Urinary bladder (tissue), 4 donors: ENCODE data around the gene DOCK8. TPM values are rescaled to one million over a fixed set of nuclear protein-coding genes. Genes with fewer than 3 reads are reported as not detected.
A peak's percentile ranks its signal among the peaks of the same experiment; 100 is the strongest.
"Not testable (repeated sequence)": the region's sequence is repeated elsewhere in the genome, so short reads cannot be mapped to it uniquely, and the experiment has no call there.

Source experiments
- DNase-seq: peaks from one replicate; pipeline ENCODE4 v3.0.0-alpha.2; 2015; ENCODE audit errors: extremely low spot score
- H3K27ac ChIP-seq: one replicate; pipeline ENCODE4 v1.5.1; 2013; ENCODE audit warnings: low read depth, mild to moderate bottlenecking, moderate library complexity
- H3K36me3 ChIP-seq: one replicate; pipeline ENCODE4 v1.6.1; 2013; ENCODE audit warnings: mild to moderate bottlenecking, moderate library complexity; ENCODE audit not compliant: insufficient read depth
- H3K4me1 ChIP-seq: one replicate; pipeline ENCODE4 v1.6.1; 2013; ENCODE audit warnings: mild to moderate bottlenecking, moderate library complexity; ENCODE audit not compliant: insufficient read depth
- H3K4me3 ChIP-seq: one replicate; pipeline ENCODE4 v1.5.1; 2013; ENCODE audit warnings: low read depth, low read length
- WGBS: extraction: QIAGEN DNeasy Blood & Tissue Kit; methylation state at CpG from one replicate; pipeline ENCODE4 v1.1.7; 2013; 5-methylcytosine and 5-hydroxymethylcytosine counted together
- polyA plus RNA-seq: library from polyadenylated mRNA; stranded (reverse); fragments of 200-250 nt; gene quantifications from one replicate; pipeline ENCODE4 v1.2.3, GENCODE V29; 2013
- total RNA-seq: library from RNA; depleted of rRNA; stranded (reverse); fragments of >200 nt; gene quantifications from one replicate; pipeline ENCODE4 v1.2.3, GENCODE V29; 2014
- donor health status: healthy with polysubstance abuse.
- donor health status: healthy.

The DOCK8 gene
- total RNA-seq, result 12.5 TPM
- 5.2 TPM for polyA plus RNA-seq

GRCh38 chr9:214648-215493, at the start of gene DOCK8:
DOCK8 (plus strand) TSS chr9:214865; CDS start chr9:214977, 112 bp downstream.
- Histone ChIP-seq H3K27ac (peak within 1 kb of the TSS; percentile 68), H3K4me3 (peak within 1 kb of the TSS; percentile 54), H3K4me1 (no peaks in the 10 kb centered on the region), H3K36me3 (no peaks in the 10 kb centered on the region)
- under 1% methylated on average over 103 of the region's 103 CpGs for WGBS
- DNase-seq, result no peak

GRCh38 chr9:169757-170156, 44.9 kb upstream of the DOCK8 start:
- H3K27ac ChIP-seq, H3K4me3 ChIP-seq, H3K4me1 ChIP-seq, DNase-seq, H3K36me3 ChIP-seq: not testable (repeated sequence)
- WGBS, result no CpG with 5 or more reads among the region's 3 CpGs

- not testable (repeated sequence) for H3K4me3 ChIP-seq, DNase-seq, H3K36me3 ChIP-seq, H3K4me1 ChIP-seq
- H3K27ac ChIP-seq, result peak overlapping the region; percentile 10
- WGBS, result 3% methylated on average over 19 of the region's 23 CpGs
Measured at GRCh38 chr9:178140-178825, 36.4 kb upstream of the DOCK8 start.

- not testable (repeated sequence) for H3K36me3 ChIP-seq, H3K4me1 ChIP-seq, DNase-seq
- under 1% methylated on average over 21 of the region's 32 CpGs for WGBS
- Histone ChIP-seq H3K4me3 (peak within 1 kb of the TSS; percentile 31), H3K27ac (peak within 1 kb of the TSS; percentile 10)
Measured at GRCh38 chr9:178970-179383, 35.7 kb upstream of the DOCK8 start, which contains the start of gene ZNG1A. ZNG1A (minus strand) TSS chr9:179056; CDS start chr9:178969, 87 bp downstream.

- not testable (repeated sequence) for H3K4me1 ChIP-seq, H3K27ac ChIP-seq, H3K4me3 ChIP-seq, H3K36me3 ChIP-seq, DNase-seq
- 41% methylated on average over 1 of the region's 1 CpG for WGBS
Measured at GRCh38 chr9:199601-200000, 15.1 kb upstream of the DOCK8 start.

GRCh38 chr9:206481-206880, 8.2 kb upstream of the DOCK8 start:
- DNase-seq, result no peak
- Histone ChIP-seq H3K4me1 (no peaks in the 10 kb centered on the region), H3K27ac (no peak overlapping the region), H3K4me3 (no peak overlapping the region), H3K36me3 (no peaks in the 10 kb centered on the region)
- WGBS, result 58% methylated on average over 1 of the region's 1 CpG

- H3K27ac ChIP-seq, result no peak overlapping the region
- no peaks in the 10 kb centered on the region for H3K36me3 ChIP-seq
- DNase-seq, result no peak
- no peak overlapping the region for H3K4me3 ChIP-seq
- 83% methylated on average over 14 of the region's 14 CpGs for WGBS
- H3K4me1 ChIP-seq, result no peaks in the 10 kb centered on the region
Measured at GRCh38 chr9:209143-209758, 5.4 kb upstream of the DOCK8 start.

GRCh38 chr9:211036-211435, 3.6 kb upstream of the DOCK8 start:
- DNase-seq, result no peak
- no peaks in the 10 kb centered on the region for H3K4me1 ChIP-seq
- no peak overlapping the region for H3K4me3 ChIP-seq
- H3K36me3 ChIP-seq, result no peaks in the 10 kb centered on the region
- H3K27ac ChIP-seq, result no peak overlapping the region
- 73% methylated on average over 7 of the region's 7 CpGs for WGBS

GRCh38 chr9:211557-211956, 3.1 kb upstream of the DOCK8 start:
- 46% methylated on average over 5 of the region's 5 CpGs for WGBS
- Histone ChIP-seq H3K4me3 (no peak overlapping the region), H3K36me3 (no peaks in the 10 kb centered on the region), H3K27ac (no peak overlapping the region), H3K4me1 (no peaks in the 10 kb centered on the region)
- DNase-seq, result no peak

GRCh38 chr9:212297-212696, 2.4 kb upstream of the DOCK8 start:
- H3K27ac ChIP-seq, result no peak overlapping the region
- H3K4me1 ChIP-seq, result no peaks in the 10 kb centered on the region
- no peaks in the 10 kb centered on the region for H3K36me3 ChIP-seq
- H3K4me3 ChIP-seq, result no peak overlapping the region
- no peak for DNase-seq
- WGBS, result 76% methylated on average over 3 of the region's 3 CpGs

- not testable (repeated sequence) for DNase-seq, H3K27ac ChIP-seq, H3K4me3 ChIP-seq, H3K36me3 ChIP-seq, H3K4me1 ChIP-seq
- 78% methylated on average over 24 of the region's 24 CpGs for WGBS
Measured at GRCh38 chr9:213901-214300, 764 bp upstream of the DOCK8 start.

GRCh38 chr9:214351-214647, 366 bp upstream of the DOCK8 start:
- 2% methylated on average over 14 of the region's 14 CpGs for WGBS
- peak overlapping the region; percentile 54 for H3K4me3 ChIP-seq
- H3K36me3 ChIP-seq, result no peaks in the 10 kb centered on the region
- no peaks in the 10 kb centered on the region for H3K4me1 ChIP-seq
- no peak overlapping the region for H3K27ac ChIP-seq
- no peak for DNase-seq

GRCh38 chr9:215631-216155, 1.0 kb downstream of the DOCK8 start:
- no peak overlapping the region for H3K27ac ChIP-seq
- no peaks in the 10 kb centered on the region for H3K36me3 ChIP-seq
- no peak for DNase-seq
- 63% methylated on average over 6 of the region's 6 CpGs for WGBS
- peak overlapping the region; percentile 54 for H3K4me3 ChIP-seq
- H3K4me1 ChIP-seq, result no peaks in the 10 kb centered on the region

- no peak for DNase-seq
- H3K4me3 ChIP-seq, result no peak overlapping the region
- no peaks in the 10 kb centered on the region for H3K36me3 ChIP-seq
- WGBS, result 67% methylated on average over 1 of the region's 1 CpG
- no peaks in the 10 kb centered on the region for H3K4me1 ChIP-seq
- no peak overlapping the region for H3K27ac ChIP-seq
Measured at GRCh38 chr9:216866-217265, 2.2 kb downstream of the DOCK8 start.
